Right lobe of liver (tissue), 6 donors: ENCODE results near the gene MAP1B. TPM values are rescaled to one million over a fixed set of nuclear protein-coding genes. Genes with fewer than 3 reads are reported as not detected.
A peak's percentile ranks its signal among the peaks of the same experiment; 100 is the strongest.

Source experiments
- ATAC-seq, 4 donors: fragments of 200-7000 bp; cut with Tn5 transposase; one replicate each; pipeline ENCODE4 v1.9.1; 2020; ENCODE audit warnings: mild to moderate bottlenecking in 4 of 4, moderate library complexity in 4 of 4
- DNase-seq, 3 donors: peaks; one replicate each; pipeline ENCODE4 v3.0.0-alpha.2; 2020
- H3K27ac ChIP-seq, 3 donors: fragments of 200-600 bp; one replicate each; pipeline ENCODE4 v1.8.0; 2022
- H3K27me3 ChIP-seq, 2 donors: fragments of 200-600 bp; one replicate each; pipeline ENCODE4 v1.8.0; 2022
- H3K36me3 ChIP-seq, 4 donors: fragments of 200-600 bp; sonication (generic) in 1 of 4; one replicate each; pipeline versions ENCODE4 v1.5.1 to v1.8.0; 2017 to 2022; ENCODE audit warnings: control low read depth in 1 of 4
- H3K4me1 ChIP-seq, 4 donors: fragments of 200-600 bp; sonication (generic) in 1 of 4; one replicate each; pipeline versions ENCODE4 v1.5.1 to v1.8.0; 2017 to 2022; ENCODE audit warnings: control low read depth in 1 of 4
- H3K4me3 ChIP-seq, 3 donors: fragments of 200-600 bp; one replicate each; pipeline ENCODE4 v1.8.0; 2022
- H3K9me3 ChIP-seq, 4 donors: fragments of 200-600 bp; sonication (generic) in 1 of 4; one replicate each; pipeline versions ENCODE4 v1.5.1 to v1.8.0; 2017 to 2022; ENCODE audit warnings: control low read depth in 1 of 4
- CTCF ChIP-seq, 4 donors: fragments of 200-600 bp in 3 of 4; fragments of 450-650 bp in 1 of 4; IDR thresholded peaks; one replicate each; pipeline versions ENCODE4 v1.5.1 to v1.8.0; 2016 to 2022; ENCODE audit warnings: antibody characterized with exemption in 4 of 4, mild to moderate bottlenecking in 2 of 4
- POLR2A ChIP-seq: fragments of 450-650 bp; IDR thresholded peaks from one replicate; pipeline ENCODE4 v1.6.1; 2017; ENCODE audit warnings: antibody characterized with exemption, mild to moderate bottlenecking
- WGBS: methylation state at CpG from one replicate; pipeline ENCODE4 v1.1.6; 2018; ENCODE audit warnings: low coverage, low lambda C conversion rate; ENCODE audit not compliant: insufficient coverage; ENCODE audit errors: missing lambda C conversion rate; 5-methylcytosine and 5-hydroxymethylcytosine counted together
- intact Hi-C, 2 donors: fragments of 100-400 bp; cut with DNase I; formaldehyde crosslinking; loops; one replicate each; pipeline versions ENCODE4 v1.11.2 to v1.14.1; 2022
- long read RNA-seq: library from polyadenylated mRNA; unstranded; transcript quantifications from one replicate; pipeline ENCODE4 v2.0.0, GENCODE V29; 2019
- total RNA-seq, 6 experiments: library from RNA; depleted of rRNA in 2 of 6; stranded (reverse); fragments of >200 nt in 2 of 6; fragmentation: NEBNext Ultra II Directional in 3 of 6; extraction: Animal tissue kit (Norgen Biotek cat#: 25700) in 3 of 6; gene quantifications; one replicate each; pipeline versions ENCODE4 v1.1.0 to v1.2.4, GENCODE V29; 2016 to 2023
- donor health status: DM: no; HTN: yes; CAD: no.
- donor health status: DM: no; HTN: no; CAD: no.
- donor health status: DM: no; HTN: no; CAD: no.
- donor health status: DM: no; HTN: yes; CAD: no.
- donor health status: DM: no; HTN: yes; CAD: no.

Gene MAP1B
- 10 to 100 TPM in 2 of 6 experiments, 1 to 10 TPM in 4; 2.4 to 14.0 (median 5.3) TPM for total RNA-seq
- long read RNA-seq, partial matches to known transcripts = 1 of 1 reads
- long read RNA-seq, other reads (novel, unspliced or antisense) = 0 of 1 reads

GRCh38 chr5:72107131-72107900 lies at the start of gene MAP1B:
Gene MAP1B (plus strand): TSS chr5:72107475. CDS start chr5:72107532, 57 bp downstream.
- peaks cover 0 to 8% of the 10 kb centered on the region in 2 donors for H3K27me3 ChIP-seq
- no peaks in the 10 kb centered on the region for H3K9me3 ChIP-seq
- DNase-seq (peak in 1 of 3 donors; percentile 22), ATAC-seq (peak; percentile 46 to 56 (median 50))
- TF ChIP-seq CTCF (IDR thresholded peaks at IDR 0.05) (no peak), POLR2A (no peak)
- H3K4me3 ChIP-seq = peak within 1 kb of the TSS; percentile 29 to 52 (median 48)
- H3K27ac ChIP-seq = peak within 1 kb of the TSS in 1 of 3 donors; percentile 5
- peaks cover 0 to 8% (median 0%) of the 10 kb centered on the region in 4 donors for H3K4me1 ChIP-seq
- intact Hi-C loops = no loop called here
- H3K36me3 ChIP-seq = no peaks in the 10 kb centered on the region
- WGBS = 4% methylated on average over 20 of the region's 82 CpGs

GRCh38 chr5:72057816-72058215 lies 49.5 kb upstream of the MAP1B start:
- Histone ChIP-seq H3K27ac (no peak overlapping the region), H3K9me3 (no peaks in the 10 kb centered on the region), H3K4me3 (no peak overlapping the region), H3K4me1 (no peaks in the 10 kb centered on the region), H3K27me3 (no peaks in the 10 kb centered on the region), H3K36me3 (no peaks in the 10 kb centered on the region)
- no peak for DNase-seq
- ATAC-seq = no peak
- WGBS = 29% methylated on average over 1 of the region's 2 CpGs
- intact Hi-C loops = no loop called here
- TF ChIP-seq CTCF (IDR thresholded peaks at IDR 0.05) (no peak), POLR2A (no peak)

GRCh38 chr5:72063219-72063819 lies 44.0 kb upstream of the MAP1B start:
- H3K4me3 ChIP-seq = no peak overlapping the region
- intact Hi-C loops = no loop called here
- TF ChIP-seq CTCF (IDR thresholded peaks at IDR 0.05) = no peak
- TF ChIP-seq POLR2A = no peak
- no peaks in the 10 kb centered on the region for H3K27me3 ChIP-seq
- no peaks in the 10 kb centered on the region for H3K36me3 ChIP-seq
- no peaks in the 10 kb centered on the region for H3K4me1 ChIP-seq
- H3K27ac ChIP-seq = no peak overlapping the region
- DNase-seq = no peak
- 15% methylated on average over 7 of the region's 7 CpGs for WGBS
- no peak for ATAC-seq
- H3K9me3 ChIP-seq = no peaks in the 10 kb centered on the region

- ATAC-seq (no peak), DNase-seq (no peak)
- intact Hi-C loops = no loop called here
- Histone ChIP-seq H3K9me3 (no peaks in the 10 kb centered on the region), H3K4me3 (no peak overlapping the region), H3K27me3 (no peaks in the 10 kb centered on the region), H3K4me1 (no peaks in the 10 kb centered on the region), H3K36me3 (no peaks in the 10 kb centered on the region), H3K27ac (no peak overlapping the region)
- whole genome bisulfite sequencing = 39% methylated on average over 2 of the region's 3 CpGs
- TF ChIP-seq CTCF (IDR thresholded peaks at IDR 0.05) (no peak), POLR2A (no peak)
These were observed 42.3 kb upstream of the MAP1B start for GRCh38 chr5:72064801-72065570.
